SU-DHL-6 (cell line): ENCODE results near the gene POFUT1.
"Not testable (repeated sequence)": the region's sequence is repeated elsewhere in the genome, so short reads cannot be mapped to it uniquely, and the experiment has no call there.

Source experiments
- H2AFZ ChIP-seq: fragments of 200-600 bp; sonication (generic); 2 replicates; pipeline ENCODE4 v1.6.1; 2014; ENCODE audit warnings: low read depth, mild to moderate bottlenecking, moderate library complexity, mixed read lengths, antibody characterized with exemption, low read length; ENCODE audit not compliant: severe bottlenecking
- H3F3A ChIP-seq: fragments of 200-600 bp; shearing (Covaris generic); 2 replicates; pipeline ENCODE4 v1.6.0; 2016; ENCODE audit warnings: antibody characterized with exemption, mild to moderate bottlenecking; ENCODE audit not compliant: insufficient read depth
- H3K27ac ChIP-seq: fragments of 200-600 bp; sonication (generic); 2 replicates; pipeline ENCODE4 v1.5.1; 2016; ENCODE audit warnings: low read depth, mild to moderate bottlenecking, low read length, moderate library complexity, mixed read lengths
- H3K27me3 ChIP-seq: fragments of 200-600 bp; sonication (generic), shearing (Covaris generic); 2 replicates; pipeline ENCODE4 v1.6.0; 2014; ENCODE audit warnings: mild to moderate bottlenecking, low read length
- H3K36me3 ChIP-seq: fragments of 200-600 bp; sonication (generic); 2 replicates; pipeline ENCODE4 v1.6.1; 2014; ENCODE audit warnings: mild to moderate bottlenecking, low read length, mixed read lengths
- H3K4me2 ChIP-seq: fragments of 300-600, 200-600 bp; shearing (Covaris generic), sonication (generic); 2 replicates; pipeline ENCODE4 v1.6.0; 2014; ENCODE audit warnings: low read length, low read depth, mild to moderate bottlenecking; ENCODE audit not compliant: poor library complexity, severe bottlenecking
- H3K4me3 ChIP-seq: fragments of 200-600 bp; sonication (generic); 2 replicates; pipeline ENCODE4 v1.5.1; 2014; ENCODE audit warnings: antibody characterized with exemption, low read length, mild to moderate bottlenecking, mixed read lengths; ENCODE audit not compliant: insufficient read depth, poor library complexity, severe bottlenecking
- H3K79me2 ChIP-seq: fragments of 200-600 bp; sonication (generic); 2 replicates; pipeline ENCODE4 v1.6.1; 2014; ENCODE audit warnings: mild to moderate bottlenecking, low read length, moderate library complexity; ENCODE audit not compliant: insufficient read depth
- H3K9ac ChIP-seq: fragments of 200-600 bp; sonication (generic); 2 replicates; pipeline ENCODE4 v1.7.0; 2014; ENCODE audit warnings: mild to moderate bottlenecking, low read length
- H3K9me2 ChIP-seq: fragments of 200-600 bp; sonication (generic); replicated peaks from 2 replicates; pipeline ENCODE4 v1.6.1; 2014; ENCODE audit warnings: low read length; ENCODE audit not compliant: insufficient read depth
- H3K9me3 ChIP-seq: fragments of 200-600 bp; sonication (generic); 2 replicates; pipeline ENCODE4 v1.6.1; 2014; ENCODE audit warnings: low read length, mixed read lengths; ENCODE audit not compliant: insufficient read depth
- H4K20me1 ChIP-seq: fragments of 200-600 bp; sonication (generic); 2 replicates; pipeline ENCODE4 v1.6.1; 2014; ENCODE audit warnings: low read depth, mild to moderate bottlenecking, antibody characterized with exemption, low read length, moderate library complexity, mixed read lengths
- CTCF ChIP-seq: fragments of 200-600 bp; sonication (generic); IDR thresholded peaks from one replicate; pipeline ENCODE4 v1.5.1; 2017; ENCODE audit warnings: antibody characterized with exemption, mild to moderate bottlenecking, low read length, moderate library complexity; ENCODE audit not compliant: insufficient read depth, poor library complexity, severe bottlenecking
- EZH2phosphoT487 ChIP-seq: fragments of 200-600 bp; sonication (generic), shearing (Covaris generic); conservative IDR thresholded peaks from 2 replicates; pipeline ENCODE4 v1.6.1; 2018; ENCODE audit warnings: mild to moderate bottlenecking, antibody characterized with exemption, low read length, moderate library complexity, mixed read lengths

Gene POFUT1

GRCh38 chr20:32241807-32242206, 34.1 kb downstream of the POFUT1 start:
- Histone ChIP-seq H2AFZ (no peak overlapping the region), H3K27ac (no peak overlapping the region), H4K20me1 (no peaks in the 10 kb centered on the region), H3K4me3 (no peak overlapping the region), H3F3A (no peaks in the 10 kb centered on the region; the same call in 1 of the 2 replicates), H3K79me2 (no peaks in the 10 kb centered on the region), H3K27me3 (no peaks in the 10 kb centered on the region), H3K9ac (no peak overlapping the region), H3K4me2 (no peak overlapping the region), H3K9me2 (no peaks in the 10 kb centered on the region), H3K9me3 (no peaks in the 10 kb centered on the region), H3K36me3 (no peaks in the 10 kb centered on the region)
- TF ChIP-seq CTCF: no peak

- Histone ChIP-seq H4K20me1 (no peaks in the 10 kb centered on the region), H3K79me2 (no peaks in the 10 kb centered on the region), H3K9ac (no peak overlapping the region), H3K36me3 (no peaks in the 10 kb centered on the region), H3F3A (no peaks in the 10 kb centered on the region), H3K4me2 (no peak overlapping the region), H3K4me3 (no peak overlapping the region), H3K9me2 (no peaks in the 10 kb centered on the region), H3K27ac (no peak overlapping the region), H3K27me3 (no peaks in the 10 kb centered on the region), H2AFZ (no peak overlapping the region), H3K9me3 (no peaks in the 10 kb centered on the region)
- TF ChIP-seq EZH2phosphoT487 (no peak), CTCF (no peak)
Measured at GRCh38 chr20:32244150-32244823, 36.6 kb downstream of the POFUT1 start.

- TF ChIP-seq CTCF (no peak), EZH2phosphoT487 (no peak)
- Histone ChIP-seq H3K27me3 (no peaks in the 10 kb centered on the region), H3K9ac (no peak overlapping the region), H2AFZ (no peak overlapping the region), H3K36me3 (no peaks in the 10 kb centered on the region), H3F3A (no peaks in the 10 kb centered on the region), H3K79me2 (no peaks in the 10 kb centered on the region), H3K4me3 (no peak overlapping the region), H3K9me2 (no peaks in the 10 kb centered on the region), H4K20me1 (no peaks in the 10 kb centered on the region), H3K27ac (no peak overlapping the region), H3K4me2 (no peak overlapping the region), H3K9me3 (no peaks in the 10 kb centered on the region)
Measured at GRCh38 chr20:32244959-32245358, 37.3 kb downstream of the POFUT1 start.

- not testable (repeated sequence) for H3K27me3 ChIP-seq, H3K79me2 ChIP-seq, H3K9me3 ChIP-seq, H3K9me2 ChIP-seq, H3K27ac ChIP-seq, H3K9ac ChIP-seq, H3K36me3 ChIP-seq, H3K4me3 ChIP-seq, H3K4me2 ChIP-seq, H2AFZ ChIP-seq, H3F3A ChIP-seq, H4K20me1 ChIP-seq
Measured at GRCh38 chr20:32246208-32246607, 38.5 kb downstream of the POFUT1 start.
